Tibial nerve (tissue), 4 donors: Measurements from ENCODE around the gene HYDIN.
"Not testable (repeated sequence)": the region's sequence is repeated elsewhere in the genome, so short reads cannot be mapped to it uniquely, and the experiment has no call there.

Experiments used
- EP300 ChIP-seq, 2 donors: sonication (generic); formaldehyde crosslinking; IDR thresholded peaks; one replicate each; pipeline ENCODE4 v1.6.1; 2017; ENCODE audit warnings: antibody characterized with exemption in 2 of 2, mild to moderate bottlenecking in 1 of 2
- POLR2A ChIP-seq, 2 donors: fragments of 450-650 bp; IDR thresholded peaks; one replicate each; pipeline ENCODE4 v1.6.1; 2017; ENCODE audit warnings: antibody characterized with exemption in 2 of 2, mild to moderate bottlenecking in 2 of 2, moderate library complexity in 2 of 2
- TF ChIP-seq, protein P1 (sequence below), 5 experiments: fragments of 200-600 bp in 3 of 5; fragments of 450-650 bp in 2 of 5; sonication (generic) in 3 of 5; IDR thresholded peaks; one replicate each; pipeline ENCODE4 v1.5.1; 2016 to 2019; ENCODE audit warnings: antibody characterized with exemption in 5 of 5, mild to moderate bottlenecking in 3 of 5, moderate library complexity in 2 of 5

DNA sequence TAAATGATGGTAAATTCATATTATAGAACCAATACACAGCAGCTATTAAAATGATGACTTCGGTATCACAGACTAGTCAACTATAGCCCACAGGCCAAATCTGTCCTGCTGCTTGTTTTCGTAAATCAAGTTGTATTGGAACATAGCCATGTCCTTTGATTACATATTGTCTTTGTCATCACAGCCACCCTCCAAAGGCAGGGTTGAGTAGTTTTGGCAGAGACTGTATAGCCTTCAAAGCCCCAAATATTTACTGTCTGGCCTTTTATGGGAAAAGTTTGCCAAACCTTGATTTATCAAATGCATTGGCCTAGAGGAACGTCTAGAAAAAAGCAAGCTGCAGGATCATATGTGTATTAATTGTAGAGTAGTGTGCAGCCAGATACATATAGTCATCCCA, 270.4 kb downstream of the HYDIN start:
- TF ChIP-seq, protein P1, sequence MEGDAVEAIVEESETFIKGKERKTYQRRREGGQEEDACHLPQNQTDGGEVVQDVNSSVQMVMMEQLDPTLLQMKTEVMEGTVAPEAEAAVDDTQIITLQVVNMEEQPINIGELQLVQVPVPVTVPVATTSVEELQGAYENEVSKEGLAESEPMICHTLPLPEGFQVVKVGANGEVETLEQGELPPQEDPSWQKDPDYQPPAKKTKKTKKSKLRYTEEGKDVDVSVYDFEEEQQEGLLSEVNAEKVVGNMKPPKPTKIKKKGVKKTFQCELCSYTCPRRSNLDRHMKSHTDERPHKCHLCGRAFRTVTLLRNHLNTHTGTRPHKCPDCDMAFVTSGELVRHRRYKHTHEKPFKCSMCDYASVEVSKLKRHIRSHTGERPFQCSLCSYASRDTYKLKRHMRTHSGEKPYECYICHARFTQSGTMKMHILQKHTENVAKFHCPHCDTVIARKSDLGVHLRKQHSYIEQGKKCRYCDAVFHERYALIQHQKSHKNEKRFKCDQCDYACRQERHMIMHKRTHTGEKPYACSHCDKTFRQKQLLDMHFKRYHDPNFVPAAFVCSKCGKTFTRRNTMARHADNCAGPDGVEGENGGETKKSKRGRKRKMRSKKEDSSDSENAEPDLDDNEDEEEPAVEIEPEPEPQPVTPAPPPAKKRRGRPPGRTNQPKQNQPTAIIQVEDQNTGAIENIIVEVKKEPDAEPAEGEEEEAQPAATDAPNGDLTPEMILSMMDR (IDR thresholded peaks at IDR 0.05), result not testable (repeated sequence)
- TF ChIP-seq EP300, POLR2A (IDR thresholded peaks at IDR 0.05): not testable (repeated sequence)
